Measurements from ENCODE around the gene PARP12.

PARP12 gene

GRCh38 chr7:140004672-140005071 lies 58.1 kb downstream of the PARP12 start:
- POLR2A ChIA-PET: no interaction called here

GRCh38 chr7:140003913-140004382 lies 58.8 kb downstream of the PARP12 start:
- CTCF ChIA-PET: interaction anchor here (0.6 to 9.8 kb wide), 15 partner anchors 10 to 569 kb away, joined by 3 to 125 read pairs (median 9); no protein-coding TSS in a partner anchor
- POLR2A ChIA-PET: no interaction called here
- peak; percentile 73 for DNase-seq (ENCODE audit: extremely low spot score)
- peak; percentile 32 for TF ChIP-seq CTCF (IDR thresholded peaks at IDR 0.05; ENCODE audit: control extremely low read depth, extremely low read depth, low read depth, missing control alignments)

More at GRCh38 chr7:140004672-140005071, 58.1 kb downstream of the PARP12 start:
- DNase-seq (ENCODE audit: extremely low spot score): no peak
- CTCF ChIA-PET: interaction anchor here (0.6 to 9.8 kb wide), 13 partner anchors 14 to 1118 kb away, joined by 3 to 125 read pairs (median 14); no protein-coding TSS in a partner anchor
- no peak for TF ChIP-seq CTCF (IDR thresholded peaks at IDR 0.05; ENCODE audit: control extremely low read depth, extremely low read depth, low read depth, missing control alignments)

- no peak for TF ChIP-seq CTCF (IDR thresholded peaks at IDR 0.05; ENCODE audit: control extremely low read depth, extremely low read depth, low read depth, missing control alignments)
- no peak for DNase-seq (ENCODE audit: extremely low spot score)
- ChIA-PET CTCF (interaction anchor here (1.0 to 9.8 kb wide), 9 partner anchors 13 to 570 kb away, joined by 3 to 125 read pairs (median 30); no protein-coding TSS in a partner anchor), POLR2A (no interaction called here)
These were observed 62.0 kb downstream of the PARP12 start for GRCh38 chr7:140000666-140001268.

GRCh38 chr7:139999516-139999915 lies 63.2 kb downstream of the PARP12 start:
- ChIA-PET CTCF (interaction anchor here (0.6 to 9.8 kb wide), 6 partner anchors 11 to 565 kb away, joined by 3 to 125 read pairs (median 3); no protein-coding TSS in a partner anchor), POLR2A (no interaction called here)
- DNase-seq (ENCODE audit: extremely low spot score): no peak
- TF ChIP-seq CTCF (IDR thresholded peaks at IDR 0.05; ENCODE audit: control extremely low read depth, extremely low read depth, low read depth, missing control alignments): no peak

- no peak for TF ChIP-seq CTCF (IDR thresholded peaks at IDR 0.05; ENCODE audit: control extremely low read depth, extremely low read depth, low read depth, missing control alignments)
- ChIA-PET CTCF (interaction anchor here (1.0 to 9.8 kb wide), 5 partner anchors 9 to 564 kb away, joined by 3 to 125 read pairs (median 3); no protein-coding TSS in a partner anchor), POLR2A (no interaction called here)
- DNase-seq (ENCODE audit: extremely low spot score): no peak
These were observed 64.2 kb downstream of the PARP12 start for GRCh38 chr7:139998572-139998971.

- POLR2A ChIA-PET: no interaction called here
- no peak for TF ChIP-seq CTCF (IDR thresholded peaks at IDR 0.05; ENCODE audit: control extremely low read depth, extremely low read depth, low read depth, missing control alignments)
- CTCF ChIA-PET: interaction anchor here (0.8 to 1.5 kb wide), 4 partner anchors 8 to 561 kb away, joined by 3 to 6 read pairs (median 4); no protein-coding TSS in a partner anchor
- DNase-seq (ENCODE audit: extremely low spot score): no peak
These were observed 67.5 kb downstream of the PARP12 start for GRCh38 chr7:139995017-139995915.

Data from GM10248 (cell line).